CD8-positive, alpha-beta memory T cell (primary cell): ENCODE data around the gene TPK1. TPM values are rescaled to one million over a fixed set of nuclear protein-coding genes. Genes with fewer than 3 reads are reported as not detected.
A peak's percentile ranks its signal among the peaks of the same experiment; 100 is the strongest.

Experiments
- CTCF ChIA-PET: fragments of 350-600 bp; sonication (Branson Sonifier 250); formaldehyde crosslinking; loops from one replicate; lab custom pipeline; 2021; ENCODE audit warnings: antibody characterized with exemption; lab: Charles Lee
- POLR2A ChIA-PET: fragments of 350-600 bp; sonication (Branson Sonifier 250); formaldehyde crosslinking; loops from one replicate; lab custom pipeline; 2021; ENCODE audit warnings: antibody characterized with exemption; lab: Charles Lee
- DNase-seq, 5 donors: peaks; one replicate each; pipeline versions ENCODE4 v3.0.0 to v3.0.0-alpha.2; 2020 to 2022; ENCODE audit warnings: mixed read lengths in 1 of 5
- H3K27ac ChIP-seq: one replicate; pipeline ENCODE4 v1.7.0; 2013; ENCODE audit warnings: low read depth, mild to moderate bottlenecking, low read length, moderate library complexity
- H3K27me3 ChIP-seq: 2 replicates; pipeline ENCODE4 v1.7.0; 2013; ENCODE audit warnings: low read length, mild to moderate bottlenecking; ENCODE audit not compliant: insufficient read depth, poor library complexity, severe bottlenecking
- H3K36me3 ChIP-seq: 2 replicates; pipeline ENCODE4 v1.7.0; 2013; ENCODE audit warnings: mild to moderate bottlenecking, low read length, moderate library complexity; ENCODE audit not compliant: insufficient read depth
- H3K4me1 ChIP-seq: 2 replicates; pipeline ENCODE4 v1.7.0; 2013; ENCODE audit warnings: mild to moderate bottlenecking, low read length, moderate library complexity; ENCODE audit not compliant: insufficient read depth
- H3K4me3 ChIP-seq: 2 replicates; pipeline ENCODE4 v1.7.0; 2013; ENCODE audit warnings: mild to moderate bottlenecking, low read length
- H3K9me3 ChIP-seq: 2 replicates; pipeline ENCODE4 v1.7.0; 2013; ENCODE audit warnings: mild to moderate bottlenecking, low read length
- H3K27ac Mint-ChIP-seq, 8 donors: one replicate each; pipeline ENCODE4 v1.8.0; 2020 to 2021; ENCODE audit warnings: mixed read lengths in 8 of 8, mild to moderate bottlenecking in 6 of 8, inconsistent platforms in 3 of 8, moderate library complexity in 3 of 8
- H3K27me3 Mint-ChIP-seq, 2 donors: one replicate each; pipeline ENCODE4 v1.8.0; 2020 to 2021; ENCODE audit warnings: mixed read lengths in 2 of 2, mild to moderate bottlenecking in 1 of 2, moderate library complexity in 1 of 2
- H3K36me3 Mint-ChIP-seq, 3 donors: one replicate each; pipeline ENCODE4 v1.8.0; 2020 to 2021; ENCODE audit warnings: mixed read lengths in 3 of 3, inconsistent platforms in 1 of 3, mild to moderate bottlenecking in 1 of 3
- H3K4me1 Mint-ChIP-seq, 3 donors: one replicate each; pipeline ENCODE4 v1.8.0; 2020 to 2021; ENCODE audit warnings: mixed read lengths in 3 of 3, inconsistent platforms in 1 of 3, mild to moderate bottlenecking in 1 of 3
- H3K4me3 Mint-ChIP-seq, 7 donors: one replicate each; pipeline ENCODE4 v1.8.0; 2020 to 2021; ENCODE audit warnings: mixed read lengths in 7 of 7, mild to moderate bottlenecking in 6 of 7, moderate library complexity in 4 of 7, inconsistent platforms in 2 of 7
- H3K9me3 Mint-ChIP-seq, 5 donors: one replicate each; pipeline ENCODE4 v1.8.0; 2020 to 2022; ENCODE audit warnings: mixed read lengths in 5 of 5, mild to moderate bottlenecking in 3 of 5, moderate library complexity in 2 of 5, inconsistent platforms in 1 of 5
- polyA plus RNA-seq: library from polyadenylated mRNA; unstranded; fragments of 300-500 nt; fragmentation: Illumina TruSeq; gene quantifications from one replicate; pipeline ENCODE4 v1.2.3, GENCODE V29; 2021
- total RNA-seq, 2 experiments: library from RNA; stranded (reverse); gene quantifications; one replicate each; pipeline ENCODE4 v1.2.3, GENCODE V29; 2021

Gene TPK1
- total and polyA plus RNA-seq, 3 experiments from 2014 or later: 18.0 to 20.1 (median 19.0) TPM

DNA sequence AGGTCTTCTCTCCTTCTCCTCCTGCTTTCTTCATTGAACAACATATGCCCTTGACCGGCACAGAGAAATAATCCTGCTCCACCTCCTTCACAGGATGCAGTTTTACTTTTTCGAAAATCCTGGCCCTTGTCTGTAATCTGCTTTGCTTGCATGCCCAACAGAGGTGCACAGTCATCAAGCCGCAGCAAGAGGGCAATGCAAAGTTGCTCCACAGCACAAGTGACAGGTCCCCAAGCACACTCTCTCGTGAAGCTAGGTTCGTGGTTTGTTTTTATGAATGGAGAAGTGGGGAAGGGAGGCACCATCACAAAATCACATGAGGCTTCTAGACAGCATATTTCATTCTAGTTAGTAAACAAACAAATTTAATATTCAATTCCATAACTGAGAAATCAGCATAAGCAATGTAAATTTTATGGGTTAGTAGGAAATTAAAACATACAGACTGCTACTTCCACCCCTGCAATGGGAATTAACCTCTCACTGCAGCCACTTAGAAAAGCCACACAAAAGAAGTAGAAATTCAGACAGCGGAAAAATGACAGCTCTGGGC, 178.8 kb downstream of the TPK1 start:
- DNase-seq: no peak
- H3K4me1 ChIP-seq: no peaks in the 10 kb centered on the region
- H3K27me3 ChIP-seq: no peaks in the 10 kb centered on the region
- Mint-ChIP-seq H3K4me3 (no peak overlapping the region), H3K4me1 (peaks cover 0 to 16% (median 0%) of the 10 kb centered on the region in 3 donors), H3K36me3 (peaks cover 2 to 15% (median 4%) of the 10 kb centered on the region in 3 donors), H3K9me3 (no peaks in the 10 kb centered on the region), H3K27ac (no peak overlapping the region), H3K27me3 (no peaks in the 10 kb centered on the region)
- H3K9me3 ChIP-seq: no peaks in the 10 kb centered on the region
- H3K36me3 ChIP-seq: no peaks in the 10 kb centered on the region
- POLR2A ChIA-PET: no interaction called here
- no peak overlapping the region for H3K27ac ChIP-seq
- CTCF ChIA-PET: interaction anchor here (1.5 kb wide), 1 partner anchor 11 kb away, joined by 3 read pairs; no protein-coding TSS in a partner anchor
- H3K4me3 ChIP-seq: no peak overlapping the region

DNA sequence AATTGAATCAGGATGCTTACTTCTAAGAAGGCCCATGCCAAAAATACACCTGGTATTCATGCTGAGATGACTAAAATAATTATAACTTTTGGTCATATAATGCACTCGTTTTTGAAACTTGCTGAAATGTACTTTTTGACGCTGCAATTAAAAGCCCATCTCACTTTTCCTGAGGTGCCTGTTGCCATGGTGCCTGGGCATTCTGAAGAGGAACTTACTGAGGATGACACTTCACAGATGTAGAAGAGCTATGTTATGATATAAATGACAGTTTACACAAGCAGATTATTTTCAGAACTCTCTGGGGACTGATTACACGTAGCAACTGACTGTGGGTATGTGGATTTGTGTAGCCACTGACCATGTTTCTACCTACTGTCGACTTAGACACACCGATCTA, 182.4 kb downstream of the TPK1 start:
- POLR2A ChIA-PET: no interaction called here
- Histone ChIP-seq H3K27ac (no peak overlapping the region), H3K36me3 (no peaks in the 10 kb centered on the region), H3K9me3 (no peaks in the 10 kb centered on the region), H3K27me3 (no peaks in the 10 kb centered on the region), H3K4me3 (no peak overlapping the region), H3K4me1 (no peaks in the 10 kb centered on the region)
- no peak for DNase-seq
- peaks cover 0 to 3% (median 0%) of the 10 kb centered on the region in 5 donors for H3K9me3 Mint-ChIP-seq
- CTCF ChIA-PET: no interaction called here
- H3K36me3 Mint-ChIP-seq: peaks cover 7 to 23% (median 10%) of the 10 kb centered on the region in 3 donors
- no peaks in the 10 kb centered on the region for H3K27me3 Mint-ChIP-seq
- H3K4me3 Mint-ChIP-seq: no peak overlapping the region
- H3K27ac Mint-ChIP-seq: peak overlapping the region in 2 of 8 donors; percentile 1 to 73
- H3K4me1 Mint-ChIP-seq: peaks cover 0 to 16% (median 4%) of the 10 kb centered on the region in 3 donors

DNA sequence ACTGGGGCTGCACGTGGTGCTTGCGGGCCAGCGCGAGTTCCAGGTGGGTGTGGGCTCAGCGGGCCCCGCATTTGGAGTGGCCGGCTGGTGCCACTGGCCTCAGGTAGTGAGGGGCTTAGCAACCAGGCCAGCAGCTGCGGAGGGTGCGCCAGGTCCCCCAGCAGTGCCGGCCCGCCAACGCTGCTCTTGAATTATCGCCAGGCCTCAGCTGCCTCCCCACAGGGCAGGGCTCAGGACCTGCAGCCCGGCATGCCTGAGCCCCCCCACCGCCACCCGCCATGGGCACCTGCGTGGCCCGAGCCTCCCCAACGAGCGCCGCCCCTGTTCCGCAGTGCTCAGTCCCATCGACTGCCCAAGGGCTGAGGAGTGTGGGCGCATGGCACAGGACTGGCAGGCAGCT, 185.4 kb downstream of the TPK1 start:
- Mint-ChIP-seq H3K27ac (no peak overlapping the region), H3K4me3 (no peak overlapping the region), H3K27me3 (no peaks in the 10 kb centered on the region), H3K36me3 (peaks cover 21 to 41% (median 30%) of the 10 kb centered on the region in 3 donors), H3K4me1 (peaks cover 0 to 16% (median 4%) of the 10 kb centered on the region in 3 donors), H3K9me3 (peaks cover 0 to 4% (median 0%) of the 10 kb centered on the region in 5 donors)
- no peaks in the 10 kb centered on the region for H3K9me3 ChIP-seq
- H3K27me3 ChIP-seq: no peaks in the 10 kb centered on the region
- H3K4me3 ChIP-seq: no peak overlapping the region
- H3K27ac ChIP-seq: no peak overlapping the region
- H3K4me1 ChIP-seq: no peaks in the 10 kb centered on the region
- CTCF ChIA-PET: no interaction called here
- POLR2A ChIA-PET: no interaction called here
- DNase-seq: no peak
- H3K36me3 ChIP-seq: no peaks in the 10 kb centered on the region

- no peaks in the 10 kb centered on the region for H3K4me1 ChIP-seq
- H3K27ac Mint-ChIP-seq: no peak overlapping the region
- DNase-seq: no peak
- H3K36me3 ChIP-seq: no peaks in the 10 kb centered on the region
- peaks cover 20 to 47% (median 36%) of the 10 kb centered on the region in 3 donors for H3K36me3 Mint-ChIP-seq
- H3K4me3 Mint-ChIP-seq: no peak overlapping the region
- peaks cover 0 to 16% (median 4%) of the 10 kb centered on the region in 3 donors for H3K4me1 Mint-ChIP-seq
- CTCF ChIA-PET: no interaction called here
- no peaks in the 10 kb centered on the region for H3K27me3 ChIP-seq
- no peaks in the 10 kb centered on the region for H3K9me3 ChIP-seq
- H3K4me3 ChIP-seq: no peak overlapping the region
- H3K27ac ChIP-seq: no peak overlapping the region
- POLR2A ChIA-PET: no interaction called here
- peaks cover 0 to 4% (median 0%) of the 10 kb centered on the region in 5 donors for H3K9me3 Mint-ChIP-seq
- H3K27me3 Mint-ChIP-seq: no peaks in the 10 kb centered on the region
These were observed 186.7 kb downstream of the TPK1 start for GRCh38 chr7:144649120-144649519.

GRCh38 chr7:144641389-144642044, 194.3 kb downstream of the TPK1 start:
- Mint-ChIP-seq H3K36me3 (peaks cover 6 to 12% (median 11%) of the 10 kb centered on the region in 3 donors), H3K4me3 (no peak overlapping the region), H3K4me1 (no peaks in the 10 kb centered on the region), H3K27ac (no peak overlapping the region), H3K9me3 (no peaks in the 10 kb centered on the region), H3K27me3 (no peaks in the 10 kb centered on the region)
- H3K4me3 ChIP-seq: no peak overlapping the region
- H3K27me3 ChIP-seq: no peaks in the 10 kb centered on the region
- POLR2A ChIA-PET: no interaction called here
- CTCF ChIA-PET: no interaction called here
- no peaks in the 10 kb centered on the region for H3K9me3 ChIP-seq
- no peaks in the 10 kb centered on the region for H3K36me3 ChIP-seq
- no peak for DNase-seq
- H3K27ac ChIP-seq: no peak overlapping the region
- no peaks in the 10 kb centered on the region for H3K4me1 ChIP-seq

DNA sequence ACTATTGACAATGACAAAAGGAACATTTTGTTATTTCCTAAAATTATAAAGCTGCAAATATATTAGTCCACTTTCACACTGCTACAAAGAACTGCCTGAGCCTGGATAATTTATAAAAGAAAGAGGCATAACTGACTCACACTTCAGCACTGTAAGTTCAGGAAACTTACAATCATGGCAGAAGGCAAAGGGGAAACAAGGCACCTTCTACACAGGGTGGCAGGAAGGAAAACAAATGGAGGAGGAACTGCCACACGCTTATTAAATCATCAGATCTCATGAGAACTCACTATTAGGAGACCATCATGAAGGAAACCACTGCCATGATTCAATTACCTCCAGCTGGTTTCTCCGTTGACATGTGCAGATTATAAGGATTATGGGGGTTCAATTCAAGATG, 203.1 kb downstream of the TPK1 start:
- Histone ChIP-seq H3K36me3 (no peaks in the 10 kb centered on the region), H3K27me3 (no peaks in the 10 kb centered on the region), H3K9me3 (no peaks in the 10 kb centered on the region), H3K27ac (no peak overlapping the region), H3K4me3 (no peak overlapping the region), H3K4me1 (no peaks in the 10 kb centered on the region)
- Mint-ChIP-seq H3K9me3 (peaks cover 0 to 10% (median 3%) of the 10 kb centered on the region in 5 donors), H3K36me3 (peaks cover 8 to 30% (median 9%) of the 10 kb centered on the region in 3 donors), H3K27me3 (no peaks in the 10 kb centered on the region), H3K27ac (no peak overlapping the region), H3K4me1 (no peaks in the 10 kb centered on the region), H3K4me3 (no peak overlapping the region)
- DNase-seq: no peak
- ChIA-PET POLR2A (no interaction called here), CTCF (no interaction called here)

GRCh38 chr7:144629598-144629997, 206.3 kb downstream of the TPK1 start:
- no peaks in the 10 kb centered on the region for H3K4me1 Mint-ChIP-seq
- H3K4me3 Mint-ChIP-seq: no peak overlapping the region
- Histone ChIP-seq H3K4me3 (no peak overlapping the region), H3K36me3 (no peaks in the 10 kb centered on the region), H3K9me3 (no peaks in the 10 kb centered on the region), H3K27me3 (no peaks in the 10 kb centered on the region), H3K27ac (no peak overlapping the region), H3K4me1 (no peaks in the 10 kb centered on the region)
- POLR2A ChIA-PET: no interaction called here
- peaks cover 9 to 43% (median 9%) of the 10 kb centered on the region in 3 donors for H3K36me3 Mint-ChIP-seq
- H3K9me3 Mint-ChIP-seq: peaks cover 0 to 11% (median 3%) of the 10 kb centered on the region in 5 donors
- no peak overlapping the region for H3K27ac Mint-ChIP-seq
- CTCF ChIA-PET: no interaction called here
- DNase-seq: no peak
- no peaks in the 10 kb centered on the region for H3K27me3 Mint-ChIP-seq

DNA sequence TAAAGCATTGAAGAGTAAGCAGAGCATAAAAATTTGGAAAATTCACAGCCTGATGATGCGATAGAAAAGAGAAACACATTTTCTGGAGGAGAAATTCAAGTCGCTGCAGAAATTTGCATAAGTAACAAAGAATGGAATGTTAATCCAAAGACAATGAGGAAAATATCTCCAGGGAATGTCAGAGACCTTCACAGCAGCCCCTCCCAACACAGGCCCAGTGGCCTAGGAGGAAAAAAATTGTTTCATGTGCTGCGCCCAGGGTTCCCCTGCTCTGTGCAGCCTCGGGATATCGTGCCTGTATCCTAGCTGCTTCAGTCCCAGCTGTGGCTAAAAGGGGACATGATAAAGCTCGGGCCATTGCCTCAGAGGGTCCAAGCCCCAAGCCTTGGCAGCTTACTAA, 206.8 kb downstream of the TPK1 start:
- Histone ChIP-seq H3K27me3 (no peaks in the 10 kb centered on the region), H3K27ac (no peak overlapping the region), H3K36me3 (no peaks in the 10 kb centered on the region), H3K4me1 (no peaks in the 10 kb centered on the region), H3K4me3 (no peak overlapping the region), H3K9me3 (no peaks in the 10 kb centered on the region)
- Mint-ChIP-seq H3K36me3 (peaks cover 8 to 43% (median 9%) of the 10 kb centered on the region in 3 donors), H3K4me1 (no peaks in the 10 kb centered on the region), H3K27me3 (no peaks in the 10 kb centered on the region), H3K9me3 (peaks cover 0 to 11% (median 3%) of the 10 kb centered on the region in 5 donors), H3K27ac (no peak overlapping the region), H3K4me3 (no peak overlapping the region)
- POLR2A ChIA-PET: no interaction called here
- CTCF ChIA-PET: no interaction called here
- DNase-seq: no peak
